ENCODE measurements around the gene CARNS1.

GRCh38 chr11:67411785-67412152, 3.7 kb upstream of the CARNS1 start:
- no peak for TF ChIP-seq CTCF (IDR thresholded peaks at IDR 0.05)
- no peak for TF ChIP-seq EP300 (IDR thresholded peaks at IDR 0.05; ENCODE audit: low read depth)
- TF ChIP-seq POLR2A (IDR thresholded peaks at IDR 0.05), result no peak
- TF ChIP-seq POLR2AphosphoS5 (IDR thresholded peaks at IDR 0.05), result no peak
